K562 (cell line): Measurements from ENCODE around the gene MED13L. TPM values are rescaled to one million over a fixed set of nuclear protein-coding genes. Genes with fewer than 3 reads are reported as not detected.

Experiments used
- ADNP ChIP-seq: fragments of 200-800 bp; sonication (Bioruptor generic); IDR thresholded peaks from 2 replicates; pipeline ENCODE4 v1.6.1; 2016; ENCODE audit warnings: missing genetic modification characterization, missing compliant biosample characterization
- CBFA2T3 ChIP-seq: fragments of 450-650 bp; IDR thresholded peaks from 2 replicates; pipeline ENCODE4 v1.6.1; 2017
- COPS2 ChIP-seq: fragments of 450-650 bp; conservative IDR thresholded peaks from 2 replicates; pipeline ENCODE4 v1.6.1; 2016; ENCODE audit warnings: mild to moderate bottlenecking, moderate library complexity
- FOXA3 ChIP-seq, 2 experiments: fragments of 450-650 bp in 1 of 2; sonication (generic) in 1 of 2; formaldehyde crosslinking; IDR thresholded peaks in 1 of 2; conservative IDR thresholded peaks in 1 of 2; 2 replicates each; pipeline versions ENCODE4 v1.4.0 to v1.8.0; 2020 to 2022; ENCODE audit warnings: mild to moderate bottlenecking in 2 of 2, missing genetic modification reagents in 1 of 2
- GATAD2A ChIP-seq: fragments of 450-650 bp; IDR thresholded peaks from 2 replicates; pipeline ENCODE4 v1.6.1; 2017
- ILK ChIP-seq: fragments of 450-650 bp; IDR thresholded peaks from 2 replicates; pipeline ENCODE4 v1.6.1; 2016; ENCODE audit warnings: missing genetic modification characterization, low read depth, mild to moderate bottlenecking, missing compliant biosample characterization, moderate library complexity, borderline replicate concordance
- LARP7 ChIP-seq: fragments of 450-650 bp; IDR thresholded peaks from 2 replicates; pipeline ENCODE4 v1.6.1; 2016
- MEF2A ChIP-seq: IDR thresholded peaks from 2 replicates; pipeline ENCODE4 v1.6.1; 2011; ENCODE audit warnings: low read depth, mild to moderate bottlenecking, low read length, moderate library complexity; ENCODE audit not compliant: control insufficient read depth
- PHF8 ChIP-seq: fragments of 200-600 bp; sonication (generic); IDR thresholded peaks from 2 replicates; pipeline ENCODE4 v1.6.1; 2012; ENCODE audit warnings: mixed run types, mild to moderate bottlenecking, inconsistent platforms, low read length, moderate library complexity, borderline replicate concordance
- POLR2A ChIP-seq: fragments of 450-650 bp; conservative IDR thresholded peaks from 2 replicates; pipeline ENCODE4 v1.6.1; 2016
- REST ChIP-seq, 2 experiments: fragments of 450-650 bp; formaldehyde crosslinking in 1 of 2; IDR thresholded peaks; 2 replicates each; pipeline versions ENCODE4 v1.4.0 to v1.6.1; 2014 to 2020; ENCODE audit warnings: mild to moderate bottlenecking in 2 of 2, borderline replicate concordance in 1 of 2, low read depth in 1 of 2
- SMARCB1 ChIP-seq: IDR thresholded peaks from 2 replicates; pipeline ENCODE4 v1.6.1; 2011; ENCODE audit warnings: improper control_type of control experiment, low read depth; ENCODE audit not compliant: insufficient read length
- U2AF2 ChIP-seq: fragments of 200-400 bp; formaldehyde crosslinking; optimal IDR thresholded peaks from 2 replicates; pipeline ENCODE3; 2017; ENCODE audit warnings: low read depth, mild to moderate bottlenecking, low read length
- ZFP30 ChIP-seq: fragments of 250-450 bp; sonication (Bioruptor Pico); IDR thresholded peaks from 2 replicates; pipeline ENCODE4 v1.8.0; 2022; ENCODE audit warnings: moderate library complexity, mild to moderate bottlenecking, inconsistent platforms, borderline replicate concordance
- polyA plus RNA-seq, 8 experiments: library from polyadenylated mRNA; depleted of rRNA in 4 of 8; stranded (reverse) in 5 of 8; unstranded in 3 of 8; fragments of >200 nt; fragmentation: Nextera tagmentation in 2 of 8; fragmentation: Illumina TruSeq in 1 of 8; extraction: Ambion mirVana in 2 of 8; extraction: Trizol in 1 of 8; gene quantifications; 2 replicates each; pipeline versions ENCODE4 v1.2.1 to v1.2.3, GENCODE V29; 2011 to 2014; ENCODE audit warnings: inconsistent platforms in 1 of 8, missing spikeins in 1 of 8
- total RNA-seq, 7 experiments: library from RNA; depleted of rRNA in 6 of 7; stranded (reverse); fragments of >200 nt in 6 of 7; fragmentation: Illumina TruSeq in 2 of 7; extraction: Trizol in 2 of 7; gene quantifications; 2 replicates each; pipeline versions ENCODE4 v1.2.1 to v1.2.3, GENCODE V29; 2011 to 2021; ENCODE audit warnings: low replicate concordance in 1 of 7
- TF ChIP-seq, protein P1 (sequence below): fragments of 250-450 bp; sonication (Bioruptor Pico); IDR thresholded peaks from 2 replicates; pipeline ENCODE4 v1.5.0; 2020; ENCODE audit warnings: mild to moderate bottlenecking
- TF ChIP-seq, protein P2 (sequence below): conservative IDR thresholded peaks from 2 replicates; pipeline ENCODE4 v1.6.1; 2011; ENCODE audit warnings: low read depth, mild to moderate bottlenecking, low read length; ENCODE audit not compliant: control insufficient read depth

The MED13L gene
- total and polyA plus RNA-seq, 9 of the 15 experiments (the other 6 are each of a cell fraction or from before 2014, with no cell fraction given): 13.4 to 90.3 (median 36.9) TPM

DNA sequence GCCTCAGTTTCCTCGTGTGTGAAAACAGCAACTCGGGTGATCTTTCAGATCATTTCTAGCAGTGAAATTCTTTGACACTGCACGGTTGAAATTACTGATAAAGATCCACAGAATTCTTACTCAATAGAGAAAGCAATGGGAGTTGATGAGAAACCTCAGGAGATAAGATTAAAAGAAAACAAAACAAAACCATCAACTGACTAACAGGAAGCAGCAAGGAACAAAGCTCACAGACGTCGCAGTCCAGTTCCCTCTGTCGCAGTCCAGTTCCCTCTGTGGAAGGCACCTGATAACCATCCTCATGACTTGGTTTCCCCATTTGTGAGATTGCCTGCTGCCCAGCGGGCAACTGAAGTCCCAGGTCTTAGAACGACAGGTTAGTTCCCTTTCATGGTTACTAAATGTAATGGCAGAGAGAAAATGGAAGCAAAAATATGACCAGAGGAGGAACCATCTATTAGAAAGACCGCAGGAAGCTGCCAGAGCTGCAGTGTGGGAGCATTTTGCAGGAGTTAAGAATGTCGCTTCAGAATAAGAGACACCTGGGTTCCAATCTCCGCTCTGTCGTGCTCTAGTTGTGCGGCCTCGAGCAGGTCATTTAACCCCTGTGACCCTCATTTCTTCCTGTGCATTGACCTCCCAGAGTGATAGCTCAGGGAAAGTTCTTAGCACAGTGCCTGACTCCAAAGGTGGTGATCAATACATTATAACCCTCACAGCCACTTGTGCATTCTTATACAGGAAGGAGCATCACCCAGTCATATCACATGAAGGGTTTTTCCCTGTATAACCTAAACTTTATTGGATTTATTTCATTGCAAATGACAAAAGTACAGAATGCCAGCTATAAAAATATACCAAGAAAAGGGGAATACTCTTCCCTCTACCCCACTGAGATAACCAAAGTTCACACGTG is 5.1 kb upstream of the MED13L start (continued):
- TF ChIP-seq, protein P1, sequence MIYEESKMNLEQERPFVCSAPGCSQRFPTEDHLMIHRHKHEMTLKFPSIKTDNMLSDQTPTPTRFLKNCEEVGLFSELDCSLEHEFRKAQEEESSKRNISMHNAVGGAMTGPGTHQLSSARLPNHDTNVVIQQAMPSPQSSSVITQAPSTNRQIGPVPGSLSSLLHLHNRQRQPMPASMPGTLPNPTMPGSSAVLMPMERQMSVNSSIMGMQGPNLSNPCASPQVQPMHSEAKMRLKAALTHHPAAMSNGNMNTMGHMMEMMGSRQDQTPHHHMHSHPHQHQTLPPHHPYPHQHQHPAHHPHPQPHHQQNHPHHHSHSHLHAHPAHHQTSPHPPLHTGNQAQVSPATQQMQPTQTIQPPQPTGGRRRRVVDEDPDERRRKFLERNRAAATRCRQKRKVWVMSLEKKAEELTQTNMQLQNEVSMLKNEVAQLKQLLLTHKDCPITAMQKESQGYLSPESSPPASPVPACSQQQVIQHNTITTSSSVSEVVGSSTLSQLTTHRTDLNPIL (CRISPR knock-in tag): no peak
- TF ChIP-seq CBFA2T3 (no peak), LARP7 (no peak), POLR2A (no peak), MEF2A (no peak), COPS2 (no peak), ADNP (tag) (0 out of 2 replicates have a peak, but pooled peaks have one; percentile 57), PHF8 (peak; percentile 39; the same call in 1 of the 2 replicates), REST (IDR thresholded peaks at IDR 0.05; ENCODE audit: borderline replicate concordance) (peak; percentile 11; the same call in 1 of the 2 replicates), REST (CRISPR knock-in tag; IDR thresholded peaks at IDR 0.05; ENCODE audit: low read depth) (no peak), ZFP30 (no peak), SMARCB1 (no peak), GATAD2A (0 out of 2 replicates have a peak, but pooled peaks have one; percentile 37), FOXA3 (CRISPR knock-in tag; conservative IDR thresholded peaks at IDR 0.05 in 1 of 2, IDR thresholded peaks at IDR 0.05 in 1 of 2) (no peak), U2AF2 (no peak), ILK (tag) (no peak)
- TF ChIP-seq, protein P2, sequence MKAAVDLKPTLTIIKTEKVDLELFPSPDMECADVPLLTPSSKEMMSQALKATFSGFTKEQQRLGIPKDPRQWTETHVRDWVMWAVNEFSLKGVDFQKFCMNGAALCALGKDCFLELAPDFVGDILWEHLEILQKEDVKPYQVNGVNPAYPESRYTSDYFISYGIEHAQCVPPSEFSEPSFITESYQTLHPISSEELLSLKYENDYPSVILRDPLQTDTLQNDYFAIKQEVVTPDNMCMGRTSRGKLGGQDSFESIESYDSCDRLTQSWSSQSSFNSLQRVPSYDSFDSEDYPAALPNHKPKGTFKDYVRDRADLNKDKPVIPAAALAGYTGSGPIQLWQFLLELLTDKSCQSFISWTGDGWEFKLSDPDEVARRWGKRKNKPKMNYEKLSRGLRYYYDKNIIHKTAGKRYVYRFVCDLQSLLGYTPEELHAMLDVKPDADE: no peak
